Subcutaneous adipose tissue (tissue), 4 donors: ENCODE results near the gene PRX. TPM values are rescaled to one million over a fixed set of nuclear protein-coding genes. Genes with fewer than 3 reads are reported as not detected.

Experiments used
- CTCF ChIP-seq: fragments of 450-650 bp; IDR thresholded peaks from one replicate; pipeline ENCODE4 v1.5.1; 2016; ENCODE audit warnings: low read depth, mild to moderate bottlenecking, control low read depth, antibody characterized with exemption, moderate library complexity
- total RNA-seq, 4 donors: library from RNA; depleted of rRNA; stranded (reverse); fragments of >200 nt; gene quantifications; one replicate each; pipeline ENCODE4 v1.1.0, GENCODE V29; 2016

Gene PRX
- total RNA-seq, 4 donors from 2014 or later, result 2.0 to 8.1 (median 3.4) TPM

GRCh38 chr19:40366697-40367561 lies 46.2 kb downstream of the PRX start:
- TF ChIP-seq CTCF, result no peak

DNA sequence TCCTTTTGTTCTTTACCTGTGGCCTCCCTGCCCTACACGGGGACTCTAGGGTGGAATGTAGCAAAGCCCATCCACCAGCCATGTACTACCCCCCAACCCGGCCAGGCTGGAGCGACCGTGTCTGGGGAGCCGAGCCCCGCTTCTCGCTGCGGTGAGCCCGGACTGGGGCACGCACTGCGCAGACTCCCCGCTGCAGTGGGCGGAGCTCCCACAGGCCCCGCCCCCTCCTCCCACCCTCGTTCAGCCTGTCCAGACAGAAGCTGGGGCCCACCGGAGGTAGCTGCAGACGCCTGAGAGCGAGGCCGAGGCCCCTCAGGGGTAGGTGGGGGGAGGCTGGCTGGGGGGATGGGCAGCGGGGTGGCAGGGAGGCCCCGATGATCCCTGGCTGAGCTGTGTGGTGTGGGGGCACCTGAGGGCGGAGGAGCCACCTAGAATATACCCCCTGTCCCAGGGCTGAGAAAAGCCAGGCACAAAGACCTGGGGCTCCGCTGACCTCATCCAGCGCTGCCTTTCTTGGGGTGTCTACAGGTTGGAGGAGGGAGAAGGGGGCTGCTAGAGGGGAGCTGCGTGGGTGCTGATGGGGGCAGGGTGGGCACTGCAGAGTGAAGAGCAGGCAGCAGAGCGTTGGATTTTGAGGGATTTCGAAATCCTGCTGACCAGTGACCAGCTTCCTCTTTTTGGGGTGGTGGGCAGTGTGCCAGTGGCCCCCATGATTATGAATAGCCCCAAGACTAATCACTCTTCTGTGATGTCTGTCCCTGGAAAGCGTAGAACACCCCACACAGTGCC lies 47.4 kb downstream of the PRX start:
- no peak for TF ChIP-seq CTCF

- TF ChIP-seq CTCF, result no peak
Measured at GRCh38 chr19:40365010-40365409, 48.2 kb downstream of the PRX start.

GRCh38 chr19:40363069-40363468 lies 50.1 kb downstream of the PRX start:
- no peak for TF ChIP-seq CTCF

- TF ChIP-seq CTCF, result no peak
Measured at GRCh38 chr19:40362160-40362559, 51.0 kb downstream of the PRX start.

DNA sequence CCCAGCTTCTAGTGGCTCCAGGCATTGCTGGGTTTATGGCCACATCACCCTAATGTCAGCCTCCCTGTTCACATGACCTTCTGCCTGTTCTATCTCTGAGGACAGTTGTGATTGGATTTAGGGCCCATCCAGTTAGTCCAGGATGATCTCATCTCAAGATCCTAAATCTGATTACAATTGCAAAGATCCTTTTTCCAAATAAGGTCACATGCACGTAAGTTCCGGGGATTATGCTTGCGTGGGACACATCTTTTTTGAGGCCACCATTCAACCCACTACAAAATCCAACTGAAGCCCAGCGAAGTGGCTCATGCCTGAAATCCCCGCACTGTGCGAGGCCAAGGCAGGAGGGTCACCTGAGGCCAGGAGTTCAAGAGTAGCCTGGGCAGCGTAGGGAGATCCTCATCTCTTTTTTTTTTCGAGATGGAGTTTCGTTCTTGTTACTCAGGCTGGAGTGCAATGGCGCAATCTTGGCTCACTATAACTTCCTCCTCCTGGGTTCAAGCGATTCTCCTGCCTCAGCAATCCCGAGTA lies 52.4 kb downstream of the PRX start:
- TF ChIP-seq CTCF, result no peak
